Measurements from ENCODE around the gene BANP. TPM values are rescaled to one million over a fixed set of nuclear protein-coding genes. Genes with fewer than 3 reads are reported as not detected.
A peak's percentile ranks its signal among the peaks of the same experiment; 100 is the strongest.
"Not testable (repeated sequence)": the region's sequence is repeated elsewhere in the genome, so short reads cannot be mapped to it uniquely, and the experiment has no call there.

The BANP gene
- total RNA-seq, 1 donor from 2014 or later: 44.0 TPM

- DNase-seq (ENCODE audit: extremely low spot score in 2 of 2): no peak
- H3K36me3 ChIP-seq: peaks cover 0 to 2% of the 10 kb centered on the region in 2 donors
- TF ChIP-seq POLR2A (IDR thresholded peaks at IDR 0.05) (no peak), POLR2AphosphoS5 (IDR thresholded peaks at IDR 0.05; ENCODE audit: insufficient read depth in 1 of 2, low read depth in 1 of 2) (no peak), CTCF (IDR thresholded peaks at IDR 0.05) (no peak)
- intact Hi-C loops (cut with DNase I): no loop called here
- H3K27ac ChIP-seq: no peak overlapping the region
- H3K27me3 ChIP-seq: no peaks in the 10 kb centered on the region
- H3K4me3 ChIP-seq: no peak overlapping the region
- H3K4me1 ChIP-seq: no peaks in the 10 kb centered on the region
- no peaks in the 10 kb centered on the region for H3K9me3 ChIP-seq
Measured at GRCh38 chr16:88083582-88083981, 132.3 kb downstream of the BANP start.

- no peak overlapping the region for H3K27ac ChIP-seq
- H3K4me3 ChIP-seq: no peak overlapping the region
- H3K36me3 ChIP-seq: no peaks in the 10 kb centered on the region
- intact Hi-C loops (cut with DNase I): no loop called here
- H3K27me3 ChIP-seq: no peaks in the 10 kb centered on the region
- no peak for DNase-seq (ENCODE audit: extremely low spot score in 2 of 2)
- TF ChIP-seq CTCF (IDR thresholded peaks at IDR 0.05): no peak
- H3K9me3 ChIP-seq: no peaks in the 10 kb centered on the region
- no peaks in the 10 kb centered on the region for H3K4me1 ChIP-seq
Measured at GRCh38 chr16:88084881-88085280, 133.6 kb downstream of the BANP start.

- TF ChIP-seq CTCF (IDR thresholded peaks at IDR 0.05) (no peak), POLR2A (IDR thresholded peaks at IDR 0.05) (no peak), POLR2AphosphoS5 (IDR thresholded peaks at IDR 0.05; ENCODE audit: insufficient read depth in 1 of 2, low read depth in 1 of 2) (no peak)
- Histone ChIP-seq H3K4me1 (peaks cover 14% of the 10 kb centered on the region), H3K4me3 (peak overlapping the region in 1 of 2 donors; percentile 0), H3K27ac (peak overlapping the region; percentile 82), H3K9me3 (no peaks in the 10 kb centered on the region), H3K36me3 (no peaks in the 10 kb centered on the region), H3K27me3 (no peaks in the 10 kb centered on the region)
- DNase-seq (ENCODE audit: extremely low spot score in 2 of 2): no peak
- intact Hi-C loops (cut with DNase I): no loop called here
Measured at GRCh38 chr16:88086571-88087516, 135.6 kb downstream of the BANP start.

- no peak for DNase-seq (ENCODE audit: extremely low spot score in 2 of 2)
- intact Hi-C loops (cut with DNase I): no loop called here
- H3K9me3 ChIP-seq: no peaks in the 10 kb centered on the region
- peak overlapping the region in 1 of 2 donors; percentile 0 for H3K4me3 ChIP-seq
- H3K27me3 ChIP-seq: no peaks in the 10 kb centered on the region
- no peaks in the 10 kb centered on the region for H3K36me3 ChIP-seq
- TF ChIP-seq CTCF (IDR thresholded peaks at IDR 0.05) (no peak), POLR2A (IDR thresholded peaks at IDR 0.05) (no peak), POLR2AphosphoS5 (IDR thresholded peaks at IDR 0.05; ENCODE audit: insufficient read depth in 1 of 2, low read depth in 1 of 2) (no peak)
- H3K4me1 ChIP-seq: peaks cover 20% of the 10 kb centered on the region
- H3K27ac ChIP-seq: peak overlapping the region; percentile 82
Measured at GRCh38 chr16:88087517-88087877, 136.3 kb downstream of the BANP start.

- no peak for DNase-seq (ENCODE audit: extremely low spot score in 2 of 2)
- TF ChIP-seq CTCF (IDR thresholded peaks at IDR 0.05) (no peak), POLR2AphosphoS5 (IDR thresholded peaks at IDR 0.05; ENCODE audit: insufficient read depth in 1 of 2, low read depth in 1 of 2) (no peak), POLR2A (IDR thresholded peaks at IDR 0.05) (no peak)
- Histone ChIP-seq H3K4me1 (peaks cover 23% of the 10 kb centered on the region), H3K36me3 (no peaks in the 10 kb centered on the region), H3K27ac (peak overlapping the region; percentile 82), H3K27me3 (no peaks in the 10 kb centered on the region), H3K9me3 (no peaks in the 10 kb centered on the region), H3K4me3 (no peak overlapping the region)
- intact Hi-C loops (cut with DNase I): no loop called here
Measured at GRCh38 chr16:88088161-88088581, 136.9 kb downstream of the BANP start.

- H3K36me3 ChIP-seq; H3K9me3 ChIP-seq; intact Hi-C loops (cut with DNase I); H3K4me3 ChIP-seq; H3K27me3 ChIP-seq; DNase-seq (ENCODE audit: extremely low spot score in 2 of 2): not testable (repeated sequence)
- Histone ChIP-seq H3K4me1 (peaks cover 23% of the 10 kb centered on the region), H3K27ac (peak overlapping the region; percentile 82)
Measured at GRCh38 chr16:88088611-88089010, 137.4 kb downstream of the BANP start.

- H3K9me3 ChIP-seq; intact Hi-C loops (cut with DNase I); DNase-seq (ENCODE audit: extremely low spot score in 2 of 2); H3K27me3 ChIP-seq; H3K36me3 ChIP-seq; H3K4me3 ChIP-seq: not testable (repeated sequence)
- Histone ChIP-seq H3K4me1 (peaks cover 23% of the 10 kb centered on the region), H3K27ac (peak overlapping the region; percentile 82)
Measured at GRCh38 chr16:88089071-88089470, 137.8 kb downstream of the BANP start.
